Lower leg skin (tissue), 4 donors: ENCODE data around the gene RGS9. TPM values are rescaled to one million over a fixed set of nuclear protein-coding genes. Genes with fewer than 3 reads are reported as not detected.

Source experiments
- DNase-seq, 2 donors: peaks; one replicate each; pipeline ENCODE4 v3.0.0-alpha.2; 2019; ENCODE audit warnings: low spot score in 2 of 2
- H3K4me3 ChIP-seq: fragments of 200-600 bp; sonication (generic); 2 replicates; pipeline ENCODE4 v1.5.1; 2017; ENCODE audit warnings: mild to moderate bottlenecking, low read depth; ENCODE audit not compliant: poor library complexity, severe bottlenecking
- POLR2A ChIP-seq, 2 donors: fragments of 450-650 bp; IDR thresholded peaks; one replicate each; pipeline ENCODE4 v1.6.1; 2016 to 2017; ENCODE audit warnings: antibody characterized with exemption in 2 of 2, mild to moderate bottlenecking in 1 of 2, moderate library complexity in 1 of 2
- WGBS, 2 donors: methylation state at CpG; one replicate each; pipeline ENCODE4 v1.1.5; 2018; 5-methylcytosine and 5-hydroxymethylcytosine counted together
- intact Hi-C: fragments of 100-400 bp; cut with DNase I; formaldehyde crosslinking; loops from one replicate; pipeline ENCODE4 v1.15.0; 2023; ENCODE audit warnings: low total_unique reads
- total RNA-seq, 4 donors: library from RNA; depleted of rRNA; stranded (reverse); fragments of >200 nt; gene quantifications; one replicate each; pipeline ENCODE4 v1.1.0, GENCODE V29; 2016
- TF ChIP-seq, protein P1 (sequence below), 3 donors: fragments of 450-650 bp; IDR thresholded peaks; one replicate each; pipeline ENCODE4 v1.5.1; 2016; ENCODE audit warnings: antibody characterized with exemption in 3 of 3, mild to moderate bottlenecking in 3 of 3, moderate library complexity in 2 of 3

RGS9 gene
- total RNA-seq, 4 donors from 2014 or later, result 1.4 to 8.9 (median 4.6) TPM

- WGBS, 2 donors, result 86 to 94% methylated on average over 12 to 13 of the region's 13 CpGs
- intact Hi-C loops, result no loop called here
- TF ChIP-seq, protein P1, sequence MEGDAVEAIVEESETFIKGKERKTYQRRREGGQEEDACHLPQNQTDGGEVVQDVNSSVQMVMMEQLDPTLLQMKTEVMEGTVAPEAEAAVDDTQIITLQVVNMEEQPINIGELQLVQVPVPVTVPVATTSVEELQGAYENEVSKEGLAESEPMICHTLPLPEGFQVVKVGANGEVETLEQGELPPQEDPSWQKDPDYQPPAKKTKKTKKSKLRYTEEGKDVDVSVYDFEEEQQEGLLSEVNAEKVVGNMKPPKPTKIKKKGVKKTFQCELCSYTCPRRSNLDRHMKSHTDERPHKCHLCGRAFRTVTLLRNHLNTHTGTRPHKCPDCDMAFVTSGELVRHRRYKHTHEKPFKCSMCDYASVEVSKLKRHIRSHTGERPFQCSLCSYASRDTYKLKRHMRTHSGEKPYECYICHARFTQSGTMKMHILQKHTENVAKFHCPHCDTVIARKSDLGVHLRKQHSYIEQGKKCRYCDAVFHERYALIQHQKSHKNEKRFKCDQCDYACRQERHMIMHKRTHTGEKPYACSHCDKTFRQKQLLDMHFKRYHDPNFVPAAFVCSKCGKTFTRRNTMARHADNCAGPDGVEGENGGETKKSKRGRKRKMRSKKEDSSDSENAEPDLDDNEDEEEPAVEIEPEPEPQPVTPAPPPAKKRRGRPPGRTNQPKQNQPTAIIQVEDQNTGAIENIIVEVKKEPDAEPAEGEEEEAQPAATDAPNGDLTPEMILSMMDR (IDR thresholded peaks at IDR 0.05), result no peak
- no peak for TF ChIP-seq POLR2A (IDR thresholded peaks at IDR 0.05)
- H3K4me3 ChIP-seq, result no peak overlapping the region
- DNase-seq, result no peak
Observed at GRCh38 chr17:65185668-65186382, 48.7 kb downstream of the RGS9 start.

DNA sequence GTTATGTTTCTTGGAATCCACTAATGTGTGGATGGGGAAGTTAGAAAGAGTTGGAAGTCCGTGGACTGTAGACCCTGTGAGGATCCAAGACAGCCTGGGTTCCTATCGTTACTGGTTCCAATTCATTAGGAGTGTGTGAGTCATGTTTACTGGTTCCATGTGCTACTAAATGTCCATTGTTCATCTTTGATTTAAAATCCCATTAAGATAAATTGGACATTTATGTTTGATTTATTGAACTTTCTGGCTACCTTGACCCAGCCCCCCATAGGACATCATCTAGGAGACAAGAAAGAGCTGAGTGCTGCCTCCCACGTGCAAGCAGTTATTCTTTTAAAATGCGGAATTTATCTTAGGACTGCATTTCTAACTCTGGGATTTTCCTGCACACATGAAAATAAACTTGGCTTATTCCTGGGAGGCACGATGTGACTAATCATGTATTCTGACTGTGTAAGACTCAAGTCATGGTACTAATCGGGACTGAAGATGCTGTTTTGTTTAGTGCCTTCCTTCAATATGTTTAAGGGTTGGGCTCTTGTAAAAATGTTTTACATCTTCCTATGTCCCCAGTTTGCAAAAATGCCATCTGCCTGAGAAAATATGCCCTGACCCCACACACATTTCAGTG, 53.4 kb downstream of the RGS9 start:
- intact Hi-C loops, result no loop called here
- DNase-seq, result no peak
- 86 to 88% methylated on average over 6 of the region's 6 CpGs for WGBS, 2 donors

DNA sequence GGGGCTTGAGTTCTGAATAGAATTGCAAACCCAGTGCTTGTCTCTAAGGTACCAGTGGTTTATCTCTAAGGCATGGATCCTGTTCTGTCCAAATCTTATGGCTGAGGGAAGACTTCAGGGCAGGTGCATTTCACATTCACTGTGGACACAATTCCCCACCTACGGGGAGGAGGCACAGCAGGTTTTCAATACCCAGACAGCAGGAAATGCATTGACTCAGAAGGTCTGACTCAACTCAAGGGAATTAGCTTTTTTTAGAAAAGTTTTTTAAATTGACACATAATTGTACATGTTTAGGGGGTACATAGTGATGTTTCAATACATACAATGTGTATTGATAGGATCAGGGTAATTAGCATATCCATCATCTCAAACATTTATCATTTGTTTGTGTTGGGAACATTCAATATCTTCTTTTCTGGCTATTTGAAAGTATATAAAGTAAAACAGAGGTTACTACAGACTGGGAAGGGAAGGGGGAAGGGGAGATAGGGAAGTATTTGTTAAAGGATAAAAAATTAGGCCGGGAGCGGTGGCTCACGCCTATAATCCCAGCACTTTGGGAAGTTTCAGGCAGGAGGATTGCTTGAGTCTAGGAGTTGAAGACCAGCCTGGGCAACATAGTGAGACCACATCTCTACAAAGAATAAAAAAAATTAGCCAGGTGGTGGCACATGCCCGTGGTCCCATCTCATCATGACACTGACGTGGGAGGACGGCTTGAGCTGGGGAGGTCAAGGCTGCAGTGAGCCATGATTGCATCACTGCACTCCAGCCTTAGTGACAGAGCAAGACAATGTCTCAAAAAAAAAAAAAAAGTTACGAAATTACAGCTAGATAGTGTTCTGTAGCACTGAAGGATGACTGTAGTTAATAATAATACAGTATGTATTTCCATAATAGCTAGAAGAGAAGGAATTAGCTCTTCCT, 54.9 kb downstream of the RGS9 start:
- intact Hi-C loops, result no loop called here

More for the DNA sequence above, 53.4 kb downstream of the RGS9 start:
- no peak overlapping the region for H3K4me3 ChIP-seq
- no peak for TF ChIP-seq POLR2A (IDR thresholded peaks at IDR 0.05)
- TF ChIP-seq, protein P1 (IDR thresholded peaks at IDR 0.05), result no peak

DNA sequence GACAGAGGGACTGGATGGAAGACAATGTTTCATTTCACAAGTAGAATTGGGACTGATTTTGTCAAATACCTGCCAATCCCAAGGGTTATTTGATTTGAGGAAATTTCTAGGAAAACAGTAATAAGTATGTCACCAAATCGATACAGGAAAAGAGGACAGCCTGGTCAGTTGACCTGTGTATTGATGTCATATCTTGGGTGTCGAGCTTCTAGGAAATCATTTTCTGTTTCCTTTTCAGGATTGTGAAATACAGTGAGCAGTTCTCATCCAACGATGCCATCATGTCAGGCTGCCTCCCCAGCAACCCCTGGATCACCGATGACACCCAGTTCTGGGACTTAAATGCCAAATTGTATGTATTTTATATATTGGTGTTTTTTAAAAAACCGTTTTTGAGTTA, 56.1 kb downstream of the RGS9 start:
- DNase-seq, result no peak
- intact Hi-C loops, result no loop called here
- WGBS, 2 donors, result 67 to 68% methylated on average over 5 of the region's 5 CpGs
- TF ChIP-seq, protein P1 (IDR thresholded peaks at IDR 0.05), result no peak
- TF ChIP-seq POLR2A (IDR thresholded peaks at IDR 0.05), result no peak
- no peak overlapping the region for H3K4me3 ChIP-seq

More for the DNA sequence above, 54.9 kb downstream of the RGS9 start:
- 67 to 93% methylated on average over 8 of the region's 8 CpGs for WGBS, 2 donors
- DNase-seq, result no peak
- TF ChIP-seq, protein P1 (IDR thresholded peaks at IDR 0.05), result no peak
- no peak for TF ChIP-seq POLR2A (IDR thresholded peaks at IDR 0.05)
- no peak overlapping the region for H3K4me3 ChIP-seq

DNA sequence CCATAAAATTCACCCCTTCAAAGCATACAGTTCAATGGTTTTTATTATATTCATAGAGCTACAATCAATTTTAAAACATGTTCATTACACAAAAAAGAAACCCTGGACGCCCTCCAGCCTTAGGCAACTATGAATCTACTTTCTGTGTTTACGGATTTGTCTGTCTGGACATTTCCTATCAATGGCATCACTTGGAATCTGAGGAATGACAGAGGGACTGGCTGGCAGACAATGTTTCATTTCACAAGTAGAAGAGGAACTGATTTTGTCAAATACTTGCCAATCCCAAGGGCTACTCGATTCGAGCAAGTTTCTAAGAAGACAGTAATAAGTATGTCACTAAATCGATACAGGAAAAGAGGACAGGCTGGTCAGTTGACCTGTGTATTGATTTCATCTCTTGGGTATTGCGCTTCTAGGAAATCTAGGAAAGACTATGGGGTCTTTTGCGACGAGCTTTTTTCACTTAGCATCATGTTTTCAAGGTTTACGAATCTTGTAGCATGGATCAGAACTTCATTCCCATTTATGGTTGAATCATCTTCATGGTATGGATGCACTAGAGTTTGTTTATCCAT, 56.6 kb downstream of the RGS9 start:
- DNase-seq, result no peak
- H3K4me3 ChIP-seq, result no peak overlapping the region
- 78 to 82% methylated on average over 9 of the region's 9 CpGs for WGBS, 2 donors
- TF ChIP-seq, protein P1 (IDR thresholded peaks at IDR 0.05), result no peak
- TF ChIP-seq POLR2A (IDR thresholded peaks at IDR 0.05), result no peak
- intact Hi-C loops, result no loop called here
